CD14-positive monocyte (primary cell): Measurements from ENCODE around the gene PRKAR1B. TPM values are rescaled to one million over a fixed set of nuclear protein-coding genes. Genes with fewer than 3 reads are reported as not detected.

ENCODE experiments used
- DNase-seq, 3 donors: peaks; one replicate each; pipeline ENCODE4 v3.0.0-alpha.2; 2011 to 2022
- H2AFZ ChIP-seq: 2 replicates; pipeline ENCODE4 v1.6.0; 2012; ENCODE audit warnings: mild to moderate bottlenecking, low read depth, low read length, inconsistent platforms; ENCODE audit not compliant: insufficient read depth, poor library complexity, severe bottlenecking
- H3K27ac ChIP-seq, 2 donors: 1 replicate in 1 of 2; 2 replicates in 1 of 2; pipeline ENCODE4 v1.5.1; 2012 to 2013; ENCODE audit warnings: low read length in 2 of 2, control low read depth in 1 of 2, inconsistent platforms in 1 of 2, low read depth in 1 of 2, mild to moderate bottlenecking in 1 of 2
- H3K27me3 ChIP-seq, 2 donors: one replicate each; pipeline versions ENCODE4 v1.6.0 to v1.6.1; 2011 to 2013; ENCODE audit warnings: low read length in 2 of 2; ENCODE audit not compliant: control insufficient read depth in 2 of 2, insufficient read depth in 2 of 2
- H3K36me3 ChIP-seq, 2 donors: replicated peaks in 1 of 2; 1 replicate in 1 of 2; 2 replicates in 1 of 2; pipeline versions ENCODE4 v1.5.1 to v1.6.1; 2012 to 2013; ENCODE audit warnings: low read length in 2 of 2, control low read depth in 1 of 2, inconsistent platforms in 1 of 2, mild to moderate bottlenecking in 1 of 2; ENCODE audit not compliant: insufficient read depth in 2 of 2, control insufficient read depth in 1 of 2
- H3K4me1 ChIP-seq, 2 donors: 1 replicate in 1 of 2; 2 replicates in 1 of 2; pipeline versions ENCODE4 v1.5.1 to v1.6.1; 2012 to 2013; ENCODE audit warnings: low read length in 2 of 2, control low read depth in 1 of 2, inconsistent platforms in 1 of 2, mild to moderate bottlenecking in 1 of 2, moderate library complexity in 1 of 2; ENCODE audit not compliant: insufficient read depth in 2 of 2, control insufficient read depth in 1 of 2
- H3K4me2 ChIP-seq: replicated peaks from 2 replicates; pipeline ENCODE3; 2012; ENCODE audit warnings: low read length, moderate library complexity, mild to moderate bottlenecking; ENCODE audit not compliant: poor library complexity, severe bottlenecking; ENCODE audit errors: extremely low read depth
- H3K4me3 ChIP-seq, 3 experiments: fragments of 200-600 bp in 1 of 3; sonication (generic) in 1 of 3; replicated peaks in 1 of 3; 1 replicate in 2 of 3; 2 replicates in 1 of 3; pipeline ENCODE4 v1.5.1; 2011 to 2013; ENCODE audit warnings: low read length in 3 of 3, mild to moderate bottlenecking in 3 of 3, control low read depth in 2 of 3, low read depth in 2 of 3, inconsistent platforms in 1 of 3, moderate library complexity in 1 of 3
- H3K79me2 ChIP-seq: 2 replicates; pipeline ENCODE4 v1.6.0; 2012; ENCODE audit warnings: mild to moderate bottlenecking, control low read depth, inconsistent platforms, low read length, moderate library complexity; ENCODE audit not compliant: insufficient read depth
- H3K9ac ChIP-seq: 2 replicates; pipeline ENCODE4 v1.6.0; 2017; ENCODE audit warnings: low read length, mild to moderate bottlenecking; ENCODE audit not compliant: insufficient read depth, poor library complexity, severe bottlenecking
- H3K9me3 ChIP-seq, 2 donors: replicated peaks in 1 of 2; 1 replicate in 1 of 2; 2 replicates in 1 of 2; pipeline versions ENCODE4 v1.5.1 to v1.6.1; 2012 to 2013; ENCODE audit warnings: low read length in 2 of 2, control low read depth in 1 of 2; ENCODE audit not compliant: control insufficient read depth in 1 of 2, insufficient read depth in 1 of 2
- H4K20me1 ChIP-seq: 2 replicates; pipeline ENCODE4 v1.6.0; 2012; ENCODE audit warnings: mild to moderate bottlenecking, low read length, control low read depth, moderate library complexity; ENCODE audit not compliant: insufficient read depth
- H3K27ac Mint-ChIP-seq, 7 donors: one replicate each; pipeline ENCODE4 v1.8.0; 2020; ENCODE audit warnings: mild to moderate bottlenecking in 7 of 7, mixed read lengths in 7 of 7, moderate library complexity in 6 of 7, inconsistent platforms in 2 of 7
- H3K27me3 Mint-ChIP-seq, 3 donors: one replicate each; pipeline ENCODE4 v1.8.0; 2021 to 2022; ENCODE audit warnings: low read depth in 3 of 3, mild to moderate bottlenecking in 3 of 3, mixed read lengths in 3 of 3, moderate library complexity in 3 of 3, inconsistent platforms in 1 of 3
- H3K36me3 Mint-ChIP-seq, 2 donors: one replicate each; pipeline ENCODE4 v1.8.0; 2020; ENCODE audit warnings: mixed read lengths in 2 of 2, inconsistent platforms in 1 of 2, mild to moderate bottlenecking in 1 of 2
- H3K4me1 Mint-ChIP-seq: one replicate; pipeline ENCODE4 v1.8.0; 2020; ENCODE audit warnings: mild to moderate bottlenecking, mixed read lengths
- H3K4me3 Mint-ChIP-seq, 2 donors: one replicate each; pipeline ENCODE4 v1.8.0; 2020; ENCODE audit warnings: mild to moderate bottlenecking in 2 of 2, mixed read lengths in 2 of 2, moderate library complexity in 1 of 2
- H3K9me3 Mint-ChIP-seq, 7 donors: one replicate each; pipeline ENCODE4 v1.8.0; 2020 to 2022; ENCODE audit warnings: mixed read lengths in 7 of 7, mild to moderate bottlenecking in 6 of 7, moderate library complexity in 6 of 7, inconsistent platforms in 2 of 7
- CTCF ChIP-seq: fragments of 200-600 bp; IDR thresholded peaks from one replicate; pipeline ENCODE4 v1.8.0; 2022; ENCODE audit warnings: antibody characterized with exemption, mild to moderate bottlenecking
- WGBS: methylation state at CpG from one replicate; pipeline ENCODE4 v1.1.5; 2013; ENCODE audit warnings: missing lambda C conversion rate; ENCODE audit not compliant: insufficient coverage; 5-methylcytosine and 5-hydroxymethylcytosine counted together
- intact Hi-C, 2 donors: fragments of 100-400 bp; cut with micrococcal nuclease; formaldehyde crosslinking; loops; one replicate each; pipeline versions ENCODE4 v1.15.0 to v1.15.1; 2023
- polyA plus RNA-seq, 3 donors: library from polyadenylated mRNA; depleted of rRNA in 1 of 3; unstranded in 2 of 3; stranded (reverse) in 1 of 3; fragments of 300-500 nt in 2 of 3; fragments of >200 nt in 1 of 3; fragmentation: Illumina TruSeq in 2 of 3; gene quantifications; 1 replicate in 2 of 3; 2 replicates in 1 of 3; pipeline ENCODE4 v1.2.3, GENCODE V29; 2012 to 2021

Gene PRKAR1B
- polyA plus RNA-seq, 3 donors: 0.94 to 2.1 (median 1.1) TPM

- Histone ChIP-seq H3K79me2 (no peaks in the 10 kb centered on the region), H2AFZ (no peak overlapping the region), H3K27ac (no peak overlapping the region), H3K27me3 (no peaks in the 10 kb centered on the region), H3K36me3 (no peaks in the 10 kb centered on the region), H3K9me3 (peaks cover 0 to 14% of the 10 kb centered on the region in 2 donors), H4K20me1 (no peaks in the 10 kb centered on the region), H3K4me3 (no peak overlapping the region), H3K4me2 (no peak overlapping the region), H3K9ac (no peak overlapping the region), H3K4me1 (peaks cover 33 to 46% of the 10 kb centered on the region in 2 donors)
- DNase-seq: no peak
- Mint-ChIP-seq H3K27ac (no peak overlapping the region), H3K4me3 (no peak overlapping the region), H3K27me3 (peaks cover 1 to 9% (median 1%) of the 10 kb centered on the region in 3 donors), H3K4me1 (peaks cover 42% of the 10 kb centered on the region), H3K9me3 (peaks cover 0 to 20% (median 8%) of the 10 kb centered on the region in 7 donors), H3K36me3 (peaks cover 2 to 4% of the 10 kb centered on the region in 2 donors)
- intact Hi-C loops: loop anchor here (10.0 kb wide), 2 partner anchors 117 to 267 kb away; partner anchors contain the start of genes DNAAF5 (in 1 of the 2), GET4 (in 1 of the 2) and PRKAR1B (in 1 of the 2)
- no peak for TF ChIP-seq CTCF
- WGBS: 94% methylated on average over 12 of the region's 13 CpGs
These were observed 119.1 kb downstream of the PRKAR1B start for GRCh38 chr7:607938-608337.

DNA sequence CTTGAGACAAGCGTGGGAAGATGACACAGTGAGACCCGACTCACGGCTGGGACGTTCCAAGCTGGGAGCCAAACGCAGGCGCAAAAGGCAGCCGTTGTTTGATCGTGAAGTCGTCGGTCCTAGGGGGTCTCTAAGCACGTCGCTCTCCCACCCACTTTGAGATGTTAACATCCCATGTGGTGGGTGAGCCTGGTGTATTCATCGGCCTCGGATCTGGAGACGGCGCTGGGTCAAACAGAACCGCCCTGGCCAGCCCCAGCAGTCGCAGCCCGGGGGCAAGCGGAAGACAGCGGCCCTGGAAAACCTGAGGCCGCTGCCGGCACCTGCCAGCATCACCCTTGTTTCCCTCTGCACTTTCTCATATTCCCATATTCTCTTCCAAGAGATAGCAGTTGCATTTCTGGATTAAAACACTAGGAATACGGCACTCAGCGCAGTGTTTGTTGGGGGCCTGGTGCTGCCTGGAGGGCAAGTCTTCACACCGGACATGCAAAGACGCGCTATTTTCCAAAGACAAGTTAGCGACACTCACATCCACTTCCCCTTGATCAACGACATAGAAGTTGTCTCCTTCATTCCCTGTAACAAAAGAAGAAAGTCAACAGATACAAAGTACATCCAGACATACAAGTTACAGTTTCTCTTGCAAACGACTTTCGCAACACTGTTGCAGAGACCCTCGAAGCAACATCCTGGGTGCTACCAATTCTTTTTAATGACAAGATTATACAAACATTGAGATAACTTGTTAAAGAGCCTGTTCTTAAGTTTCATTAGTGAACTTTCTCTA lies 121.2 kb downstream of the PRKAR1B start:
- Mint-ChIP-seq H3K9me3 (peaks cover 0 to 24% (median 9%) of the 10 kb centered on the region in 7 donors), H3K27me3 (peaks cover 1 to 7% (median 2%) of the 10 kb centered on the region in 3 donors), H3K4me1 (peaks cover 56% of the 10 kb centered on the region), H3K27ac (peak overlapping the region in 4 of 7 donors; percentile 18 to 81 (median 34)), H3K36me3 (peaks cover 6 to 8% of the 10 kb centered on the region in 2 donors), H3K4me3 (no peak overlapping the region)
- H3K36me3 ChIP-seq: no peaks in the 10 kb centered on the region
- no peak for TF ChIP-seq CTCF
- H3K27me3 ChIP-seq: no peaks in the 10 kb centered on the region
- H3K4me3 ChIP-seq: no peak overlapping the region
- intact Hi-C loops: loop anchor here (2.0 to 10.0 kb wide), 3 partner anchors 119 to 269 kb away; partner anchors contain the start of genes DNAAF5 (in 1 of the 2), GET4 (in 1 of the 2) and PRKAR1B (in 1 of the 2)
- H3K27ac ChIP-seq: no peak overlapping the region
- WGBS: 91% methylated on average over 25 of the region's 33 CpGs
- no peaks in the 10 kb centered on the region for H3K79me2 ChIP-seq
- peaks cover 47 to 61% of the 10 kb centered on the region in 2 donors for H3K4me1 ChIP-seq
- DNase-seq: no peak
- no peaks in the 10 kb centered on the region for H4K20me1 ChIP-seq
- H2AFZ ChIP-seq: no peak overlapping the region
- no peak overlapping the region for H3K9ac ChIP-seq
- peaks cover 0 to 14% of the 10 kb centered on the region in 2 donors for H3K9me3 ChIP-seq
- H3K4me2 ChIP-seq: no peak overlapping the region
